Activated B cell treated with CpG ODN at 0.5 μM for 24 hours (primary cell): ENCODE data around the gene GABBR1. TPM values are rescaled to one million over a fixed set of nuclear protein-coding genes. Genes with fewer than 3 reads are reported as not detected.
"Not testable (repeated sequence)": the region's sequence is repeated elsewhere in the genome, so short reads cannot be mapped to it uniquely, and the experiment has no call there.

Experiments used
- ATAC-seq: fragments of 200-7000 bp; cut with Tn5 transposase; one replicate; pipeline ENCODE4 v1.10.0; 2021; ENCODE audit warnings: low read depth, mild to moderate bottlenecking, moderate library complexity
- CTCF ChIA-PET: fragments of 350-600 bp; sonication (Branson Sonifier 250); formaldehyde crosslinking; loops from one replicate; lab custom pipeline; 2021; ENCODE audit warnings: antibody characterized with exemption; lab: Charles Lee
- POLR2A ChIA-PET: fragments of 350-600 bp; sonication (Branson Sonifier 250); formaldehyde crosslinking; loops from one replicate; lab custom pipeline; 2021; ENCODE audit warnings: antibody characterized with exemption; lab: Charles Lee
- DNase-seq: peaks from one replicate; pipeline ENCODE4 v3.0.0; 2022
- H3K27ac Mint-ChIP-seq: one replicate; pipeline ENCODE4 v1.8.0; 2020; ENCODE audit warnings: mixed read lengths
- H3K27me3 Mint-ChIP-seq: one replicate; pipeline ENCODE4 v1.8.0; 2021; ENCODE audit warnings: mixed read lengths
- H3K36me3 Mint-ChIP-seq: one replicate; pipeline ENCODE4 v1.8.0; 2021; ENCODE audit warnings: low read depth, mixed read lengths
- H3K4me1 Mint-ChIP-seq: one replicate; pipeline ENCODE4 v1.8.0; 2021; ENCODE audit warnings: mixed read lengths
- H3K4me3 Mint-ChIP-seq: one replicate; pipeline ENCODE4 v1.8.0; 2020; ENCODE audit warnings: mild to moderate bottlenecking, mixed read lengths
- H3K9me3 Mint-ChIP-seq: one replicate; pipeline ENCODE4 v1.8.0; 2020; ENCODE audit warnings: mixed read lengths
- intact Hi-C: fragments of 100-400 bp; cut with micrococcal nuclease; formaldehyde crosslinking; loops from one replicate; pipeline ENCODE4 v1.15.1; 2024
- total RNA-seq: library from RNA; stranded (reverse); gene quantifications from 2 replicates; pipeline ENCODE4 v1.2.3, GENCODE V29; 2022
- TF ChIP-seq, protein P1 (sequence below): fragments of 200-600 bp; IDR thresholded peaks from one replicate; pipeline ENCODE4 v1.8.0; 2022; ENCODE audit warnings: antibody characterized with exemption, mild to moderate bottlenecking

GABBR1 gene
- total RNA-seq, 1 donor from 2014 or later: 117 TPM

DNA sequence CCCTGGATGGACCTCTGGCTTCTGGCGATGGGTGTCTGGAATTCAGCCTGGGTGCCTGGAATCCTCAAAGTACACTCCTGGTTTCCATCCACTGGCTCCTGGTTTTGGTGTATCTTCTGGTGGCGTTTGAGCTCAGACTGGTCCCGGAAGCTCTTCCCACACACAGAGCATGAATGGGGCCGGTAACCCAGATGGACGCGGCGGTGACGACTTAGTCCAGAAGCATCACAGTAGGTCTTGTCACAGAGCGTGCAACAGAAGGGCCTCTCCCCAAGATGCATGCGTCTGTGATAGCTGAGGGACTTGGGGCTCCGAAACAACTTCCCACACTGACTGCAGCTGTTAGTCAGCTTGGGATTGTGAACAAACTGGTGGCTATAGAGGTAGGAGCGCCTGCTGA lies 40.2 kb upstream of the GABBR1 start:
- Mint-ChIP-seq H3K27me3 (peaks cover 4% of the 10 kb centered on the region), H3K36me3 (peaks cover 1% of the 10 kb centered on the region), H3K9me3 (no peaks in the 10 kb centered on the region), H3K27ac (no peak overlapping the region), H3K4me1 (peaks cover 1% of the 10 kb centered on the region), H3K4me3 (no peak overlapping the region)
- ChIA-PET CTCF (no interaction called here), POLR2A (interaction anchor here (0.6 kb wide), 1 partner anchor 38 kb away, joined by 3 read pairs; no protein-coding TSS in a partner anchor)
- TF ChIP-seq, protein P1, sequence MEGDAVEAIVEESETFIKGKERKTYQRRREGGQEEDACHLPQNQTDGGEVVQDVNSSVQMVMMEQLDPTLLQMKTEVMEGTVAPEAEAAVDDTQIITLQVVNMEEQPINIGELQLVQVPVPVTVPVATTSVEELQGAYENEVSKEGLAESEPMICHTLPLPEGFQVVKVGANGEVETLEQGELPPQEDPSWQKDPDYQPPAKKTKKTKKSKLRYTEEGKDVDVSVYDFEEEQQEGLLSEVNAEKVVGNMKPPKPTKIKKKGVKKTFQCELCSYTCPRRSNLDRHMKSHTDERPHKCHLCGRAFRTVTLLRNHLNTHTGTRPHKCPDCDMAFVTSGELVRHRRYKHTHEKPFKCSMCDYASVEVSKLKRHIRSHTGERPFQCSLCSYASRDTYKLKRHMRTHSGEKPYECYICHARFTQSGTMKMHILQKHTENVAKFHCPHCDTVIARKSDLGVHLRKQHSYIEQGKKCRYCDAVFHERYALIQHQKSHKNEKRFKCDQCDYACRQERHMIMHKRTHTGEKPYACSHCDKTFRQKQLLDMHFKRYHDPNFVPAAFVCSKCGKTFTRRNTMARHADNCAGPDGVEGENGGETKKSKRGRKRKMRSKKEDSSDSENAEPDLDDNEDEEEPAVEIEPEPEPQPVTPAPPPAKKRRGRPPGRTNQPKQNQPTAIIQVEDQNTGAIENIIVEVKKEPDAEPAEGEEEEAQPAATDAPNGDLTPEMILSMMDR: no peak
- ATAC-seq: no peak
- intact Hi-C loops: no loop called here
- no peak for DNase-seq

DNA sequence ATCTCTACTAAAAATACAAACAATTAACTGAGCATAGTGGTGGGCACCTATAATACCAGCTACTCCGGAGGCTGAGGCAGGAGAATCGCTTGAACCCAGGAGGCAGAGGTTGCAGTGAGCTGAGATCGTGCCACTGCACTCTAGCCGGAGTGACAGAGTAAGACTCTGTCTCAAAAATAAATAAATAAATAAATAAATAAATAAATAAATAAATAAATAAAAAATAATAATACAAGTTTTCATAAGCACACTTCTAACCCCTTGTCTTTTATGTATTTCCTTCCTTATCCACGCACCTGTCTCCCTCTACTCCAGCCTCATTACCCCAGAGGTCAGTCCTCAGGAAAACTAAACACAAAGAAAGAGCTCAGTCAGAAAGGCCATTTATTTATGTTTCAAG lies 39.1 kb upstream of the GABBR1 start:
- DNase-seq, ATAC-seq, H3K27ac Mint-ChIP-seq, H3K9me3 Mint-ChIP-seq, intact Hi-C loops, H3K27me3 Mint-ChIP-seq, H3K4me3 Mint-ChIP-seq, H3K36me3 Mint-ChIP-seq, CTCF ChIA-PET, H3K4me1 Mint-ChIP-seq: not testable (repeated sequence)
- POLR2A ChIA-PET: interaction anchor here (0.6 kb wide), 1 partner anchor 23 kb away, joined by 5 read pairs; no protein-coding TSS in a partner anchor

DNA sequence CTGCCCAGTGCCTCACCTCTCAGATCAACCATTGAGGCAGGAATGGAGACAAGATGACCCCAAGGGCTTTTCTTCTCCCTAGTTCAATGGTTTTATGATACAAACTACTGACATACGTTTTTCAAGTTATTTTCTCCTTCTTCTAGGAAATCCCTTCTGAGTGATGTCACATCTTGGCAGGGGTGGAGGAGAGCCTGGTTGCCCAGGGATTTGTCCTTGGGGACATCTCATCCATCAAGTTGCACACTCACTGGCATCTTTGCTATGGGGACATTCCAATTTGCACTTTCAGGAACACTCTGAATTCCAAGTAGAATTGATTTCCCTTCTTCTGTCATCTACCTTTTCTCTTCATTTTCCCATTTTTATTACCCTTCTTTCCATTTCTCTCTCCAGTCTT lies 38.0 kb upstream of the GABBR1 start:
- TF ChIP-seq, protein P1: no peak
- CTCF ChIA-PET: interaction anchor here (1.0 kb wide), 1 partner anchor 10 kb away, joined by 3 read pairs; no protein-coding TSS in a partner anchor
- no peak overlapping the region for H3K4me3 Mint-ChIP-seq
- no peak for ATAC-seq
- no peak for DNase-seq
- H3K27me3 Mint-ChIP-seq: peaks cover 4% of the 10 kb centered on the region
- peaks cover 1% of the 10 kb centered on the region for H3K36me3 Mint-ChIP-seq
- H3K9me3 Mint-ChIP-seq: no peaks in the 10 kb centered on the region
- no peak overlapping the region for H3K27ac Mint-ChIP-seq
- H3K4me1 Mint-ChIP-seq: peaks cover 4% of the 10 kb centered on the region
- POLR2A ChIA-PET: no interaction called here
- intact Hi-C loops: no loop called here

DNA sequence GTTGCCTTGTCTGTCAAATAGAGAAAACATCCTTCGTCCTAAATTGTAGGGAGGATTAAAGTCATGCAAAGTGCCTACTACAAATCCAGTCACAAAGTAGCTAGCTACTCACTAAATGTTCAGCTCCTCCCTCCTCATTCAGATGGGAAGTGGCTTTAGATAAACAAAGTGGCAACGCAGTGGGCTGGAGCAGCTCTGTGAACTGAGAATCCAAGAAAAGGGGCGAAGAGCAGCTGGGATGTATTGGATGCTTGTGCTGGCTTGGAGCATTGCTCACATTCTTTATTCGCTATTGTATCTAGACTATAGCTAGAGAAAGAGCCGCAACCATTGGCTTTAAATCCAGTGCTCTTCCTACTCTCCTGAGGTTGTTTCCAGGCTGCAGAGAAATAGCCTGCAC lies 34.2 kb upstream of the GABBR1 start:
- intact Hi-C loops: no loop called here

DNA sequence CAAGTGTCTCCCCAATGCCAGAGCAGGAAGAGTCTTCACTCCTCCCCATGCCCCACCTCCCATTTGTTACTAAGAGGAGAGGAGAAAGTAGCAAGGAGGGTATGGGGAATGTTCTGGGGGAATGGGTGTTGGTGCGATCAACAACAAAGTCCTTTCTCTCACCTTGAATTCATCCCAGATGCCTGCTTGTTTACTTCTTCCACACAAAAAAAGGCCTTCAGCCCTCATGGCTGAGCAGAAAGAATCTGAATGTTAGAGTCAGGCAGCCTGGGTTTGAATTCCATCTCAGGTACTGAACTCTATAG lies 33.8 kb upstream of the GABBR1 start:
- Mint-ChIP-seq H3K9me3 (no peaks in the 10 kb centered on the region), H3K27me3 (peaks cover 9% of the 10 kb centered on the region), H3K4me3 (no peak overlapping the region), H3K36me3 (no peaks in the 10 kb centered on the region), H3K4me1 (peaks cover 4% of the 10 kb centered on the region), H3K27ac (no peak overlapping the region)
- intact Hi-C loops: no loop called here
- no peak for DNase-seq
- ATAC-seq: no peak
- TF ChIP-seq, protein P1: no peak
- POLR2A ChIA-PET: no interaction called here
- CTCF ChIA-PET: interaction anchor here (1.0 to 2.6 kb wide), 3 partner anchors 13 to 30 kb away, joined by 4 to 17 read pairs (median 6); no protein-coding TSS in a partner anchor

More for the DNA sequence above, 34.2 kb upstream of the GABBR1 start:
- ATAC-seq: no peak
- H3K4me1 Mint-ChIP-seq: peaks cover 4% of the 10 kb centered on the region
- DNase-seq: no peak
- ChIA-PET POLR2A (no interaction called here), CTCF (interaction anchor here (1.0 to 2.6 kb wide), 3 partner anchors 14 to 30 kb away, joined by 4 to 17 read pairs (median 6); no protein-coding TSS in a partner anchor)
- peaks cover 5% of the 10 kb centered on the region for H3K27me3 Mint-ChIP-seq
- H3K27ac Mint-ChIP-seq: no peak overlapping the region
- H3K9me3 Mint-ChIP-seq: no peaks in the 10 kb centered on the region
- no peak overlapping the region for H3K4me3 Mint-ChIP-seq
- TF ChIP-seq, protein P1: no peak
- no peaks in the 10 kb centered on the region for H3K36me3 Mint-ChIP-seq
